Measurements from ENCODE around the gene ATE1.

Gene ATE1

DNA sequence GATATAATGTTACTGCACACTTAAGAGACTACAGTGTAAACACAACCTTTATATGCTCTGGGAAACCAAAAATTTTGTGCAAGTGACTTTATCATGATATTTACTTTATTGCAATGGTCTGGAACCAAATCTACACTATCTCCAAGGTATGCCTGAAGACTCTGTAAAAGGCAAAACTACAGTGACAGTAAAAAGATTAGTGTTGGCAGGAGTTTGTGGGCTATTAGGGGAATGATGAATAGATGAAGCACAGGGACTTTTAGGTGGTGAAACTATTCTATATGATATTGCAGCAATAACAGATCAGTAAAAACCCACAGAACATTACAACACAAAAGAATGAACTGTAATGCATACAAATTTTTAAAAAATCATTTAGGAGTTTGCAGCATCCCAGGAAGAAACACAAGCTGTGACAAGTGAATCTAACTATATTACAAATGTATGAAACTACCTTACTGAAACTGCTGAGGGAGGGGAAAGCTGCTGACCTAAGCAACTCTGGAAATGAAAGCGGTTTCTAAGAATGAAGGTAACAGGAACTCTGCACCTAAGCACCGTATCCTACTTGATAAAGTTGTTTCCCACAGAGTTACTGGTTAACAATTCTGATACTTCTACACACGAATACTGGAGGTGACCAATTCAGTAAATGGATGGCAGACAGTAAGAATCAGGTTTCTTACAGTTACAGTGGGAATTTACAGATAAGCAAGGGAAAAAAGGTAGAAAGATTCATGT, 82.6 kb downstream of the ATE1 start:
- no peak for DNase-seq (ENCODE audit: low read depth, low spot score)
- H3K4me3 ChIP-seq (ENCODE audit: low read depth, low read length), result no peak overlapping the region
- in situ Hi-C loops (cut with HindIII; ENCODE audit: low sequenced_read_pairs), result no loop called here
- TF ChIP-seq, protein P1, sequence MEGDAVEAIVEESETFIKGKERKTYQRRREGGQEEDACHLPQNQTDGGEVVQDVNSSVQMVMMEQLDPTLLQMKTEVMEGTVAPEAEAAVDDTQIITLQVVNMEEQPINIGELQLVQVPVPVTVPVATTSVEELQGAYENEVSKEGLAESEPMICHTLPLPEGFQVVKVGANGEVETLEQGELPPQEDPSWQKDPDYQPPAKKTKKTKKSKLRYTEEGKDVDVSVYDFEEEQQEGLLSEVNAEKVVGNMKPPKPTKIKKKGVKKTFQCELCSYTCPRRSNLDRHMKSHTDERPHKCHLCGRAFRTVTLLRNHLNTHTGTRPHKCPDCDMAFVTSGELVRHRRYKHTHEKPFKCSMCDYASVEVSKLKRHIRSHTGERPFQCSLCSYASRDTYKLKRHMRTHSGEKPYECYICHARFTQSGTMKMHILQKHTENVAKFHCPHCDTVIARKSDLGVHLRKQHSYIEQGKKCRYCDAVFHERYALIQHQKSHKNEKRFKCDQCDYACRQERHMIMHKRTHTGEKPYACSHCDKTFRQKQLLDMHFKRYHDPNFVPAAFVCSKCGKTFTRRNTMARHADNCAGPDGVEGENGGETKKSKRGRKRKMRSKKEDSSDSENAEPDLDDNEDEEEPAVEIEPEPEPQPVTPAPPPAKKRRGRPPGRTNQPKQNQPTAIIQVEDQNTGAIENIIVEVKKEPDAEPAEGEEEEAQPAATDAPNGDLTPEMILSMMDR (IDR thresholded peaks at IDR 0.05; ENCODE audit: low read depth, low read length), result no peak

DNA sequence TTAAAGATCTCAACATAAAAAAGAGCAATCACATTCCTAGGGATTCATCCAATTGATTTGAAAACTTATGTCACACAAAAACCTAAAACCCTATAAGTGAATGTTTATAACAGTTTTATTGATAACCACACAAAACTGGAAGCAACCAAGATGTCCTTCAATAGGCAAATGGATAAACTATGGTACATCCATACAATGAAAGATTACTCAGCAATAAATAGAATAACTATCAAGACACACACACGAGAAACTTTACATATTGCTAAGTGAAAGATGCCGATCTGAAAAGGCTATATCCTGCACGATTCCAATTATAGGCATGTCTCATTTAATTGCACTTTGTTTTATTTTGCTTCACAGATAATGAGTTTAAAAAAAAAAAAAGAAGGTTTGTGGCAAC, 83.3 kb downstream of the ATE1 start:
- no peak for DNase-seq (ENCODE audit: low read depth, low spot score)
- no peak overlapping the region for H3K4me3 ChIP-seq (ENCODE audit: low read depth, low read length)
- in situ Hi-C loops (cut with HindIII; ENCODE audit: low sequenced_read_pairs), result no loop called here
- TF ChIP-seq, protein P1 (IDR thresholded peaks at IDR 0.05; ENCODE audit: low read depth, low read length), result no peak

DNA sequence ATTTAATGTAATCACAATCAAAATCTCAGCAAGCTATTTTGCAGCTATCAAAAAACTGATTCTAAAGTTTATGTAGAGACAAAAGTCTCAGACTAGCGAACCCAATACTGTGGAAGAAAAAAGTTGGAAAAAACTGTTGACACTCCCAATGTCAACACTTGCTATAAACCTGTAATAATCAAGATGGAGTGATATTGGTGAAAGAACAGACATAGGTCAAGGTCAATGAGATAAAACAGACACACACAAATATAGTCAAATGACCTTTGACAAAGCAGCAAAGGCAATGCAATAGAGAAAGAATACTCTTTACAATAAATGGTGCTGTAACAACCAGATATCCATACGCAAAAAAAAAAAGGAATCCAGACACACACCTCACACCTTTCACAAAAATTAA, 84.5 kb downstream of the ATE1 start:
- in situ Hi-C loops (cut with HindIII; ENCODE audit: low sequenced_read_pairs), result no loop called here
- H3K4me3 ChIP-seq (ENCODE audit: low read depth, low read length), result no peak overlapping the region
- TF ChIP-seq, protein P1 (IDR thresholded peaks at IDR 0.05; ENCODE audit: low read depth, low read length), result no peak
- DNase-seq (ENCODE audit: low read depth, low spot score), result no peak

DNA sequence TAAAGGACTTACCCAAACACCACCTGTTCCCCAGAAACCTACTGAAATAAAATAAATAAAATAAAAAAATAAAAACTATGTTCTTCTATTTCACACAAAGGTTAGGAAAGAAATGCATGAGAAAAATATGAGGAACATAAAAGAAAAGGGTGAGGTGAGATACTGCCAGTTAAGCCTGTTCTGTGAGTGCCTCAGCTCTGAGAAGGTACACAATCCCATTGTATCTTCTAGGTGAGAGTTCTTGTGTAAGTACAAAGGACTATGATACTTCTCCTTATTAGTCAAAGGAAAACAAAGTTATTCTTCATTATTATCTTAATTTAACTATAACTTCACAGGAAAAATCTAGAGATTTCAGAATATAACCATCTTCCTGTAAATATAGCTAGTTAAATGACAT, 86.0 kb downstream of the ATE1 start:
- TF ChIP-seq, protein P1 (IDR thresholded peaks at IDR 0.05; ENCODE audit: low read depth, low read length), result no peak
- no peak for DNase-seq (ENCODE audit: low read depth, low spot score)
- H3K4me3 ChIP-seq (ENCODE audit: low read depth, low read length), result no peak overlapping the region
- in situ Hi-C loops (cut with HindIII; ENCODE audit: low sequenced_read_pairs), result no loop called here

DNA sequence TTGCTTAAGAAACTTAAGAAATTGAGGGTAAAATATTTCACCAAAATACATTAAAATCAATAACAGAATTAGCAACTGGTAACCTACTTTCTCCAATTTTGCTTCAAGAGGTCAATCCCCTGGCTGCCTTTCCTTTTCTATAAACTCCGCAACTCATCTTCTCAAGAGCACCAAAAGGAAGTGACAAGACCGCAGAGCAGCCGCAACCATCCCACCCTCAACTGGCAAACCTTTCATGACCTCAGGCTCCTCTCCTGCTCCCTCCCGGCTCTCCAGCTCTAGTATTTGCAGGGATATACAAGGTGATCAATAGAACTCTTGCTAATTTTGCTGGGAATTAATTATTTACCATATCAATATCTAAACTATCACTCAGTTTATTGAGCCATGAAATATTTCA, 88.9 kb downstream of the ATE1 start:
- no peak overlapping the region for H3K4me3 ChIP-seq (ENCODE audit: low read depth, low read length)
- no peak for DNase-seq (ENCODE audit: low read depth, low spot score)
- TF ChIP-seq, protein P1 (IDR thresholded peaks at IDR 0.05; ENCODE audit: low read depth, low read length), result no peak
- in situ Hi-C loops (cut with HindIII; ENCODE audit: low sequenced_read_pairs), result no loop called here

DNA sequence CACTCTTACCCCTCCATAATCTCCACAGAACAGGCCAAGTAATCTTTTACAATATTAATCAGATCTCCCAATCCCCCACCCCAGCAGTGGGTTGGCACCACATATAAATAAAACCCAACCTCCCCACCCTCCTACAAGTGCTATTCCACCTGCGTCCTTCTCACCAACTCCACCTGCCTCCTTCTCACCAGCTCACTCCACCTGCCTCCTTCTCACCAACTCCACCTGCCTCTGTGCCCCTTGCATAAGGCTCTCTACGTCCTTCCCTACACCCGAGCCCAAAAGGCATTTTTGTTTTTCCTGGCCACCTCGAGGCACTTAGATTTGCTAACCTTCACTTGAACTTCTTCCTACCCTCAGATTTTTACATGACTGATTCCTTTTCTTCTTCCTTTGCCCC, 89.7 kb downstream of the ATE1 start:
- H3K4me3 ChIP-seq (ENCODE audit: low read depth, low read length), result no peak overlapping the region
- TF ChIP-seq, protein P1 (IDR thresholded peaks at IDR 0.05; ENCODE audit: low read depth, low read length), result no peak
- no peak for DNase-seq (ENCODE audit: low read depth, low spot score)
- in situ Hi-C loops (cut with HindIII; ENCODE audit: low sequenced_read_pairs), result no loop called here

Measured in astrocyte of the spinal cord (primary cell).